HL-60 (cell line): ENCODE measurements around the gene DUOX2.
"Not testable (repeated sequence)": the region's sequence is repeated elsewhere in the genome, so short reads cannot be mapped to it uniquely, and the experiment has no call there.

Experiments
- POLR2AphosphoS5 ChIP-seq: IDR thresholded peaks from 2 replicates; pipeline ENCODE4 v1.6.1; 2012; ENCODE audit warnings: low read depth
- TF ChIP-seq, protein P1 (sequence below): IDR thresholded peaks from one replicate; pipeline ENCODE4 v1.5.1; 2011; ENCODE audit warnings: low read length, control low read depth, inconsistent platforms; ENCODE audit not compliant: insufficient read depth

DNA sequence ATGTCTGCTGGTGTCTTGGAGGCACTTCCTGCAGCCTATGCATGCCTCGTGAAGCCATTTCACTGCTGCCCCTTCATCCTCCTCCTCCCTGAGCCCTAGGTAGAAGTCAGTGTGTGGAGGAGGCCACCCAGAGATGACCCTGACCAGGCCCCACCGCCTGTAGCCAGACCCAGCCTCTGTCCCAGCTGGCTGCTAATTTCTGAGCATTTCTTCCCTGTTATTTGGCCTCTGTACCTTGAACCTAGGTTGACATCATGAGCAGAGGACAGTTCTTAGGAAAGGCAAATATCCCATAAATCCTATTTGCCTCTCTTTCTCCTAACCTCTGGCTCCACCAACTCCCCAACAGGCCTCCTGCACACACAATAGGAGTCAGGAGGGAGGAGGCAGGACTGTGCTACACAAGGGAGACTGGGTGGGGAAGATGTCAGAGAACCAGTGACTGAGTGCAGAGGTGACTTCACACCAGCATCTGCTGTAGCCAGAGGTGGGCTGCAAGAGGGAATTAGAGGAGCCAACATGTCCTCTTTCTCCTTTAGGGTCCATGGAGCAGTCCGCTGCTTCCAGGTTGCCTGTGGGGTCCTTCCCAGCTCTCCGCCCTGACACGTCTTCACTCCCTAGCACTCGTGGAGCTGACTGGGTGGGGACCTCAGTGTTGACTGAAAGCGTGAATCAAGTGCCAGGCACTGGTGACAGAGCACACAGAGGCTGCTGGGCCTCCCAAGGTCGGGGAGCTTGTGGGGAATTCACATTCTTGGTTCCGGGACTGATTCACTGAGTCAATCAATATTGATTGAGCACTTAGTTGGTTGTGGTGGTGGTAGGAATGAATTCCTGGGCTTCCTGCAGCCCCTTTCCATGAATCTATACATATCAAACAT is 38.3 kb downstream of the DUOX2 start:
- TF ChIP-seq, protein P1, sequence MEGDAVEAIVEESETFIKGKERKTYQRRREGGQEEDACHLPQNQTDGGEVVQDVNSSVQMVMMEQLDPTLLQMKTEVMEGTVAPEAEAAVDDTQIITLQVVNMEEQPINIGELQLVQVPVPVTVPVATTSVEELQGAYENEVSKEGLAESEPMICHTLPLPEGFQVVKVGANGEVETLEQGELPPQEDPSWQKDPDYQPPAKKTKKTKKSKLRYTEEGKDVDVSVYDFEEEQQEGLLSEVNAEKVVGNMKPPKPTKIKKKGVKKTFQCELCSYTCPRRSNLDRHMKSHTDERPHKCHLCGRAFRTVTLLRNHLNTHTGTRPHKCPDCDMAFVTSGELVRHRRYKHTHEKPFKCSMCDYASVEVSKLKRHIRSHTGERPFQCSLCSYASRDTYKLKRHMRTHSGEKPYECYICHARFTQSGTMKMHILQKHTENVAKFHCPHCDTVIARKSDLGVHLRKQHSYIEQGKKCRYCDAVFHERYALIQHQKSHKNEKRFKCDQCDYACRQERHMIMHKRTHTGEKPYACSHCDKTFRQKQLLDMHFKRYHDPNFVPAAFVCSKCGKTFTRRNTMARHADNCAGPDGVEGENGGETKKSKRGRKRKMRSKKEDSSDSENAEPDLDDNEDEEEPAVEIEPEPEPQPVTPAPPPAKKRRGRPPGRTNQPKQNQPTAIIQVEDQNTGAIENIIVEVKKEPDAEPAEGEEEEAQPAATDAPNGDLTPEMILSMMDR = not testable (repeated sequence)
- not testable (repeated sequence) for TF ChIP-seq POLR2AphosphoS5
